GM12875 (cell line): Measurements from ENCODE around the gene KBTBD12.

Experiments
- H3K4me3 ChIP-seq: one replicate; pipeline ENCODE4 v1.5.1; 2011; ENCODE audit warnings: low read depth, low read length, control low read depth
- CTCF ChIP-seq: IDR thresholded peaks from 2 replicates; pipeline ENCODE4 v1.5.1; 2011; ENCODE audit warnings: low read depth, mild to moderate bottlenecking, control low read depth, inconsistent platforms, low read length, moderate library complexity, borderline replicate concordance; ENCODE audit not compliant: insufficient read depth

KBTBD12 gene

GRCh38 chr3:127974226-127974625, 59.2 kb downstream of the KBTBD12 start:
- H3K4me3 ChIP-seq: no peak overlapping the region
- TF ChIP-seq CTCF: no peak

DNA sequence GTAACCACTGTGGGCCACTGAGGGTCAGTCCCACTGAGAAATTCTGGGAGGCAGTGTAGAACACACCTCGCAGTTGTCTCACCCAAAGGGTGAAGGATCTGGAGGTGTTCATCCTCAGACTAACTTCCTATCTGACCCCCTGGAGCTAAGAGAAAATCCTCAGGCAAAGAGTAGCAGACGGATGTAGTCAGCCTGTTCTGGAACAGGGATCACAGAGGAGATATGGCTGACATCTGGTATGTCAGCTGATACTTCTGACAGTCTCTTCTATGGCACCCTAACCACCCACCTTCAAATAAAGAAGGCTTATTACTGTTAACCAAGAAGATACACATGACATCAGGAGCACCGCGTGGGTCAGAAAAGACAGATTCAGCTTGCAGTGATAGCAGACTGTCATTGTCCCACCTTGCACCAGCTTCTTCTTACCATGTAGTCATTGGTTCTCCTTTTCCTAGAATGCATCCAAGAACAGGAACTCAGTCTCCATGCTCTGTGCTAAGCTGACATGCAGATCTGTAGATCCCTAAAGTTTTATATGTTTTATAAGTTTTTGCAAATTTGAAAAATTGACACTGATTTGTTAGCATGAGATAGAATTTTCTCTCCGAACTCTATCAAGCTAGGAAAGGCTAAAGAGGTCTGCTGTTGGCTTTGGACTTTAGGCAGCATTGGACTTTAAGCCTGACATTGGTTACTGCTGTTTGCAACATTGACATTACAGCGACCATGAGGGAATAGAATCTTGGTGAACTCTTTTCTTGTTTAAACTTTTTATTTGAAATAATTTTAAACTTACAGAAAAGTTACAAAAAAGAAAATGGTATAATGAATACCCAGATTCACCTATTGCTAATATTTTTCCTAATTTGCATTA, 60.4 kb downstream of the KBTBD12 start:
- no peak overlapping the region for H3K4me3 ChIP-seq
- TF ChIP-seq CTCF: no peak

GRCh38 chr3:127978636-127979035, 63.6 kb downstream of the KBTBD12 start:
- no peak for TF ChIP-seq CTCF

DNA sequence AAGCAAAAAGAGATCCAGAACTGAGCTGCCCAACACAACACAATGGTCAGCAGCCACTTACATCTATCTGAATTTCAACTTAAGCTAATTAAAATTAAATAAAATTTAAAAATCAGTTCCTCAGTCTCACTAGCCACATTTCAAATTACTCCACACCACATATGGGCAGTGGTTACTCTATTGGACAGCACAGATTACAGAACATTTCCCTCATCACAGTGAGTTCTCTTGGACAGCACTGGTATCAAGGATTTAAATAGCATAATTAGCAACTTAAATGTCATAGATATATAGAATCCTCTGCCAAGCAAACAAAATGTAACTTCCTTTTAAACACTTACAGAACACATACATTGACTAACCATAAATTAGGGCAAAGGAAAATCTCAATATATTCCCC, 64.4 kb downstream of the KBTBD12 start:
- H3K4me3 ChIP-seq: no peak overlapping the region
- no peak for TF ChIP-seq CTCF

More at GRCh38 chr3:127978636-127979035, 63.6 kb downstream of the KBTBD12 start:
- H3K4me3 ChIP-seq: no peak overlapping the region

DNA sequence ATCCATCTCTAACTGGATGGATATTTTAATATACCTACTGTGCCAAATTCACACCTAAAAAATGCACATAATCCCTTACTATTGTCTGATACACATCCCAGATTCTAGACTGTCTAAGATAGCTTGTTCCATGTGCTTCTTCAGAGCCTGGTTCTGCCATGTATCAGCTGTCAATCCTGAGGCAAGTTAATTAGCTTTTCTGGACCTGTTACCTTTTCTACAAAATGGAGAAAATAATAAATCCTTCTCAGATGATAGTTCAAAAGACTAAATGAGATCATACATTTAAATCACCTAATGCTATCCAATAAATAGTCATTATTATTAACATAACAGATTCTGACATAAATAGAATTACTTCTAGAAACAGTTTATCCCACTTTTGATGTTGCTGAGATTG, 66.1 kb downstream of the KBTBD12 start:
- no peak for TF ChIP-seq CTCF
- no peak overlapping the region for H3K4me3 ChIP-seq

DNA sequence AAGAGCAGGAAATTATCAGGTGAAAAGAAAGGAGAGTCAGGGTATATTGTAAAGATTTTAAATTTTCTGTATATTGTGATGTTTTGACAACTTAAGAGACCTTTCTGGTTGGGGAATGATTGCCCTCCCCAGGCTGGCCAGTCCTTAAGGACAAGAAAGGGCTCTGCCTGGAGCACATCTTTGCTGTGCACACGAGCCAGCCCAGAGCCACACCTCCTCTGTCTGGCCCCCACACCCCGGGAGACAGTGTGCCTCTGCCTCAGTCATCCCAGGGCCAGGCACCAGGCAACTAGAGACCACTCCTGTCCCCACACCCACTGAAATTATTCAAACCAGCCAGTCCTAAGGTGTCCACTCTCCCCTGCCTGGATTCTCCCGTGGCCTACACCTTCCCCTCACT, 67.1 kb downstream of the KBTBD12 start:
- H3K4me3 ChIP-seq: no peak overlapping the region
- no peak for TF ChIP-seq CTCF
